Activated gamma-delta T cell treated with Interleukin-2 at 50 U/mL for 16 hours (primary cell): ENCODE measurements around the gene DUSP10.

ENCODE experiments used
- DNase-seq: peaks from one replicate; pipeline ENCODE4 v3.0.0-alpha.2; 2020

The DUSP10 gene

GRCh38 chr1:221728037-221728505 lies 13.8 kb downstream of the DUSP10 start:
- no peak for DNase-seq

- DNase-seq = no peak
Measured at GRCh38 chr1:221727146-221728036, 14.5 kb downstream of the DUSP10 start.

GRCh38 chr1:221725735-221726672 lies 15.9 kb downstream of the DUSP10 start:
- DNase-seq = no peak

- DNase-seq = no peak
Measured at GRCh38 chr1:221724931-221725605, 16.8 kb downstream of the DUSP10 start.

- DNase-seq = no peak
Measured at GRCh38 chr1:221723848-221724236, 18.0 kb downstream of the DUSP10 start.

GRCh38 chr1:221723018-221723847 lies 18.7 kb downstream of the DUSP10 start:
- DNase-seq = no peak

GRCh38 chr1:221722254-221723017 lies 19.5 kb downstream of the DUSP10 start:
- no peak for DNase-seq

GRCh38 chr1:221720545-221720944 lies 21.3 kb downstream of the DUSP10 start:
- DNase-seq = no peak

GRCh38 chr1:221719987-221720386 lies 21.9 kb downstream of the DUSP10 start:
- no peak for DNase-seq

- no peak for DNase-seq
Measured at GRCh38 chr1:221719278-221719597, 22.7 kb downstream of the DUSP10 start.

GRCh38 chr1:221718381-221719277 lies 23.3 kb downstream of the DUSP10 start:
- DNase-seq = no peak

- no peak for DNase-seq
Measured at GRCh38 chr1:221717485-221717853, 24.4 kb downstream of the DUSP10 start.

GRCh38 chr1:221716713-221717484 lies 25.0 kb downstream of the DUSP10 start:
- no peak for DNase-seq

GRCh38 chr1:221715321-221716169 lies 26.3 kb downstream of the DUSP10 start:
- no peak for DNase-seq

- DNase-seq = no peak
Measured at GRCh38 chr1:221714227-221715152, 27.4 kb downstream of the DUSP10 start.

- DNase-seq = peak; percentile 85
Measured at GRCh38 chr1:221712776-221713431, 29.0 kb downstream of the DUSP10 start.

- DNase-seq = peak; percentile 35
Measured at GRCh38 chr1:221712198-221712684, 29.6 kb downstream of the DUSP10 start.
